GM18519 (cell line): ENCODE measurements around the gene ARHGEF10L.
"Not testable (repeated sequence)": the region's sequence is repeated elsewhere in the genome, so short reads cannot be mapped to it uniquely, and the experiment has no call there.

ENCODE experiments used
- ATAC-seq: cut with Tn5 transposase; IDR thresholded peaks from one replicate; pipeline ENCODE4 v1.9.1; 2021; ENCODE audit warnings: mild to moderate bottlenecking, moderate library complexity; ENCODE audit not compliant: unreplicated experiment, low FRiP score

ARHGEF10L gene

GRCh38 chr1:17725811-17726582 is 186.5 kb downstream of the ARHGEF10L start:
- no peak for ATAC-seq

- ATAC-seq, result no peak
Observed at GRCh38 chr1:17728123-17728712, 188.7 kb downstream of the ARHGEF10L start.

GRCh38 chr1:17729248-17729647 is 189.8 kb downstream of the ARHGEF10L start:
- no peak for ATAC-seq

- ATAC-seq, result no peak
Observed at GRCh38 chr1:17729909-17730308, 190.4 kb downstream of the ARHGEF10L start.

GRCh38 chr1:17731460-17731859 is 192.0 kb downstream of the ARHGEF10L start:
- no peak for ATAC-seq

GRCh38 chr1:17732475-17732874 is 193.0 kb downstream of the ARHGEF10L start:
- no peak for ATAC-seq

- ATAC-seq, result no peak
Observed at GRCh38 chr1:17733661-17734060, 194.2 kb downstream of the ARHGEF10L start.

GRCh38 chr1:17734609-17735008 is 195.1 kb downstream of the ARHGEF10L start:
- no peak for ATAC-seq

GRCh38 chr1:17735348-17735747 is 195.8 kb downstream of the ARHGEF10L start:
- ATAC-seq, result no peak

- ATAC-seq, result no peak
Observed at GRCh38 chr1:17735793-17736192, 196.3 kb downstream of the ARHGEF10L start.

GRCh38 chr1:17736625-17737024 is 197.1 kb downstream of the ARHGEF10L start:
- no peak for ATAC-seq

GRCh38 chr1:17739050-17739449 is 199.6 kb downstream of the ARHGEF10L start:
- no peak for ATAC-seq

GRCh38 chr1:17741052-17741451 is 201.6 kb downstream of the ARHGEF10L start:
- ATAC-seq, result no peak

- no peak for ATAC-seq
Observed at GRCh38 chr1:17742583-17742982, 203.1 kb downstream of the ARHGEF10L start.

GRCh38 chr1:17743008-17743647 is 203.6 kb downstream of the ARHGEF10L start:
- ATAC-seq, result no peak

- ATAC-seq, result no peak
Observed at GRCh38 chr1:17743925-17744324, 204.4 kb downstream of the ARHGEF10L start.

GRCh38 chr1:17744666-17745478 is 205.4 kb downstream of the ARHGEF10L start:
- ATAC-seq, result no peak

GRCh38 chr1:17745479-17745955 is 206.0 kb downstream of the ARHGEF10L start:
- no peak for ATAC-seq

GRCh38 chr1:17746281-17746680 is 206.8 kb downstream of the ARHGEF10L start:
- not testable (repeated sequence) for ATAC-seq

- no peak for ATAC-seq
Observed at GRCh38 chr1:17746920-17747319, 207.4 kb downstream of the ARHGEF10L start.
